Heart left ventricle (tissue), 16 donors: Measurements from ENCODE around the gene ZEB2. TPM values are rescaled to one million over a fixed set of nuclear protein-coding genes. Genes with fewer than 3 reads are reported as not detected.
A peak's percentile ranks its signal among the peaks of the same experiment; 100 is the strongest.

ENCODE experiments used
- ATAC-seq, 4 donors: fragments of 200-7000 bp; cut with Tn5 transposase; one replicate each; pipeline ENCODE4 v1.9.1; 2020 to 2022; ENCODE audit warnings: moderate library complexity in 4 of 4, mild to moderate bottlenecking in 3 of 4, moderate number of reproducible peaks in 1 of 4
- DNase-seq, 5 donors: peaks; one replicate each; pipeline ENCODE4 v3.0.0-alpha.2; 2020
- H3K27ac ChIP-seq, 12 donors: fragments of 200-600 bp; sonication (generic) in 4 of 12; one replicate each; pipeline versions ENCODE4 v1.5.0 to v1.8.0; 2016 to 2022; ENCODE audit warnings: mild to moderate bottlenecking in 2 of 12
- H3K27me3 ChIP-seq, 9 donors: fragments of 200-600 bp; sonication (generic) in 2 of 9; one replicate each; pipeline versions ENCODE4 v1.5.1 to v1.8.0; 2016 to 2022; ENCODE audit warnings: mild to moderate bottlenecking in 3 of 9
- H3K36me3 ChIP-seq, 9 donors: fragments of 200-600 bp; sonication (generic) in 2 of 9; one replicate each; pipeline versions ENCODE4 v1.5.0 to v1.8.0; 2018 to 2022; ENCODE audit warnings: mild to moderate bottlenecking in 2 of 9
- H3K4me1 ChIP-seq, 12 donors: fragments of 200-600 bp; sonication (generic) in 4 of 12; one replicate each; pipeline versions ENCODE4 v1.5.0 to v1.8.0; 2016 to 2022; ENCODE audit warnings: mild to moderate bottlenecking in 3 of 12
- H3K4me3 ChIP-seq, 12 donors: fragments of 200-600 bp; sonication (generic) in 4 of 12; one replicate each; pipeline versions ENCODE4 v1.5.0 to v1.8.0; 2017 to 2022; ENCODE audit warnings: mild to moderate bottlenecking in 9 of 12, moderate library complexity in 4 of 12
- H3K9me3 ChIP-seq, 12 donors: fragments of 200-600 bp; sonication (generic) in 4 of 12; one replicate each; pipeline versions ENCODE4 v1.5.0 to v1.8.0; 2016 to 2022; ENCODE audit warnings: mild to moderate bottlenecking in 1 of 12
- CTCF ChIP-seq, 12 donors: fragments of 200-600 bp; sonication (generic) in 4 of 12; IDR thresholded peaks; one replicate each; pipeline versions ENCODE4 v1.5.0 to v1.8.0; 2018 to 2022; ENCODE audit warnings: antibody characterized with exemption in 12 of 12, mild to moderate bottlenecking in 5 of 12
- POLR2A ChIP-seq, 2 donors: fragments of 450-650 bp; IDR thresholded peaks; one replicate each; pipeline ENCODE4 v1.6.1; 2017; ENCODE audit warnings: antibody characterized with exemption in 2 of 2, mild to moderate bottlenecking in 2 of 2, moderate library complexity in 2 of 2
- WGBS, 4 donors: extraction: QIAGEN DNeasy Blood & Tissue Kit in 2 of 4; methylation state at CpG; one replicate each; pipeline versions ENCODE4 v1.1.5 to v1.1.7; 2013 to 2018; 5-methylcytosine and 5-hydroxymethylcytosine counted together
- intact Hi-C, 10 donors: fragments of 100-400 bp; cut with DNase I; formaldehyde crosslinking; loops; one replicate each; pipeline versions ENCODE4 v1.11.1 to v1.14.2; 2022
- polyA plus RNA-seq, 2 donors: library from polyadenylated mRNA; stranded (reverse); fragments of 200-250 nt; gene quantifications; one replicate each; pipeline ENCODE4 v1.2.3, GENCODE V29; 2013
- total RNA-seq, 9 donors: library from RNA; depleted of rRNA in 2 of 9; stranded (reverse); fragments of >200 nt in 2 of 9; fragmentation: NEBNext Ultra II Directional in 3 of 9; extraction: Animal tissue kit (Norgen Biotek cat#: 25700) in 3 of 9; gene quantifications; one replicate each; pipeline versions ENCODE4 v1.1.0 to v1.2.4, GENCODE V29; 2016 to 2023
- donor health status: ischemic (EF 13 %, LVEDD 7.1; RV severe dilation, severe dysfunction).
- donor health status: healthy with polysubstance abuse.
- donor health status: DM: no; HTN: yes; CAD: no.
- donor health status: DM: no; HTN: no; CAD: no.
- donor health status: ischemic (EF 25% LVEDD 6.9; RV normal size, moderate dysfunction).
- donor health status: ischemic (EF 25% LVEDD 5.7; RV mildly dilated, moderate dysfunction).
- donor health status: healthy.
- donor health status: DM: yes; HTN: yes; CAD: no.
- donor health status: ischemic (EF 35%, LVEDD 5.7; RV mildly dilated, moderate dysfunction).
- donor health status: nonischemic (EF 11% LVEDD 7.7; RV severe dilation, severe dysfunction).
- donor health status: DM: yes; HTN: yes; CAD: no.
- donor health status: PGD.
- donor health status: ischemic (EF 29% LVEDD 5.4; RV normal size, mild dysfunction).
- donor health status: nonischemic (EF 23%, LVEDD 6.1; RV moderate dilation, normal function).

Gene ZEB2
- total and polyA plus RNA-seq, 11 donors = 23.1 to 168 (median 82.4) TPM

GRCh38 chr2:144448389-144449027 is 71.4 kb downstream of the ZEB2 start:
- intact Hi-C loops = loop anchor here in 2 of 10 donors (10.0 kb wide), 1 partner anchor 114 kb away; a partner anchor contains a TSS
- DNase-seq (no peak), ATAC-seq (peak; percentile 13 to 48 (median 23))
- no peaks in the 10 kb centered on the region for H3K27me3 ChIP-seq
- H3K4me1 ChIP-seq = peaks cover 0 to 85% (median 45%) of the 10 kb centered on the region in 12 donors
- no peak for TF ChIP-seq CTCF (IDR thresholded peaks at IDR 0.05)
- no peak for TF ChIP-seq POLR2A (IDR thresholded peaks at IDR 0.05)
- peak overlapping the region in 7 of 12 donors; percentile 10 to 29 (median 23) for H3K4me3 ChIP-seq
- WGBS, 4 donors = 53 to 63% (median 57%) methylated on average over 10 of the region's 10 CpGs
- H3K9me3 ChIP-seq = no peaks in the 10 kb centered on the region
- peaks cover 0 to 49% (median 0%) of the 10 kb centered on the region in 9 donors for H3K36me3 ChIP-seq
- peak overlapping the region; percentile 23 to 63 (median 58) for H3K27ac ChIP-seq

DNA sequence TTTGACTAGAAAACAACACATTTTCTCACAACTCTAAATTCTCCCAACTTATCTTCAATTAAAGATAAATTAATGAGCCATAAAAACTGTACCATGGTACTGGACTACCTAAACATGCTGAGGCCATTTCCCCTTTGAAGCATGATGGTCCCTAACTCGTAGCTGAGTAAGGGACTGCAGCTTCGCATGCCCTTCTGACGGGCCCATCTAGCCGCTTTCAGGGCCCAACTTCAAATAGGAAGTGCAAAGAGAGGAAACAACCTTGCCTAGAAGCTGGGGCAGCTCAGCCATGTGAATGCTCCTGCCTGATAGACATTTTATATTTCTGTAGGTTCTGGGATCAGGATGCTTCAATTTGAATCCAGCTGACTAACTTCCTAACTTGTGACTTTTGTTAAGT is 72.4 kb downstream of the ZEB2 start:
- Histone ChIP-seq H3K27ac (peak overlapping the region in 6 of 12 donors; percentile 23 to 63 (median 59)), H3K9me3 (no peaks in the 10 kb centered on the region), H3K4me1 (peaks cover 0 to 85% (median 46%) of the 10 kb centered on the region in 12 donors), H3K27me3 (no peaks in the 10 kb centered on the region), H3K36me3 (peaks cover 0 to 56% (median 0%) of the 10 kb centered on the region in 9 donors), H3K4me3 (no peak overlapping the region)
- DNase-seq = no peak
- no peak for ATAC-seq
- intact Hi-C loops = loop anchor here in 2 of 10 donors (10.0 kb wide), 1 partner anchor 113 kb away; a partner anchor contains a TSS
- TF ChIP-seq POLR2A (IDR thresholded peaks at IDR 0.05) (no peak), CTCF (IDR thresholded peaks at IDR 0.05) (no peak)
- 86 to 92% (median 91%) methylated on average over 4 of the region's 4 CpGs for WGBS, 4 donors

DNA sequence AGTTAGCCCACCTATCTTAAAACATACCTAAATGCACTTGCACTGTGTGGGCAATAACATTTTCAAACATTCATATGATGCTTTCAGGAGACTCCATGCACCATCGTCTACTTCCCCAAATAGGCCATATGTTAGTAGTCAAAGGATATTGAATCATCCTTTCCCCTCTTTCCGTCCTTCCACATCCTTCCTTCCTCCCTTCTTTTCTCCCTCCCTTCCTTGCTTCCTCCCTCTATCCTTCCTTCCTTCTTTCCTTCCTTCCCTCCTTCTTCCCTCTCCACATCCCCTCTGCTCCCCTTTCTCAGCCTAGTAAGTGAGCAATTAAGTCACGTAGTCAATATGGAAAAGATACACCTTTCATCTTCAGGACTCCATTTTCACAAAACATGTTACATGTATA is 73.8 kb downstream of the ZEB2 start:
- H3K27me3 ChIP-seq = no peaks in the 10 kb centered on the region
- TF ChIP-seq CTCF (IDR thresholded peaks at IDR 0.05) (no peak), POLR2A (IDR thresholded peaks at IDR 0.05) (no peak)
- ATAC-seq (no peak), DNase-seq (no peak)
- peaks cover 0 to 86% (median 49%) of the 10 kb centered on the region in 12 donors for H3K4me1 ChIP-seq
- intact Hi-C loops = loop anchor here in 2 of 10 donors (10.0 kb wide), 1 partner anchor 111 kb away; a partner anchor contains a TSS
- peaks cover 0 to 50% (median 0%) of the 10 kb centered on the region in 9 donors for H3K36me3 ChIP-seq
- 71 to 78% (median 77%) methylated on average over 3 of the region's 3 CpGs for WGBS, 4 donors
- peak overlapping the region in 1 of 12 donors; percentile 23 for H3K27ac ChIP-seq
- H3K9me3 ChIP-seq = no peaks in the 10 kb centered on the region
- H3K4me3 ChIP-seq = no peak overlapping the region

DNA sequence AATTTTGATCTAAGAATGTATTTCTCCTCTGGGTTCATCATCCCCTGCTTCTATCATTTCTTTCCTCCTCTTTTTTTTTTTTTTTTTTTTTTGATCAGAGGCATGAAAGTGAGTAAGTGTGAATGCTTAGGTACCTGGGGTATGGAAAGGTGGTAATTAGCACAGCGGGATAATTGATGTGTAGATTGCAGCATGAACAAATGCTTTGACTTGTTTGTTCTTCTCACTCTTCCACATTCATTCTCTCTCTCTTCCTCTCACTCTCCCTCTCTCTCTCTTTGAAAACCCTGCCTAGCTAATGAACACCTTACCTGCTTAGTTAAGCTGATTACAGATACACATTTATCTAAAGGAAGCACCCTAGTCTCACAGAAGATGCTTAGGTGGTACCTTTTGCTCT is 74.7 kb downstream of the ZEB2 start:
- TF ChIP-seq POLR2A (IDR thresholded peaks at IDR 0.05) (no peak), CTCF (IDR thresholded peaks at IDR 0.05) (no peak)
- Histone ChIP-seq H3K36me3 (peaks cover 0 to 45% (median 0%) of the 10 kb centered on the region in 9 donors), H3K27me3 (no peaks in the 10 kb centered on the region), H3K4me1 (peaks cover 0 to 84% (median 50%) of the 10 kb centered on the region in 12 donors), H3K9me3 (no peaks in the 10 kb centered on the region), H3K27ac (peak overlapping the region in 1 of 12 donors; percentile 5), H3K4me3 (no peak overlapping the region)
- no peak for ATAC-seq
- DNase-seq = no peak
- WGBS, 4 donors = 70 to 85% (median 82%) methylated on average over 1 of the region's 1 CpG
- intact Hi-C loops = loop anchor here in 2 of 10 donors (10.0 kb wide), 1 partner anchor 110 kb away; a partner anchor contains a TSS
